GM18868 (cell line): ENCODE measurements around the gene OLFML1.

Experiments
- ATAC-seq: cut with Tn5 transposase; IDR thresholded peaks from one replicate; pipeline ENCODE4 v1.9.1; 2021; ENCODE audit warnings: mild to moderate bottlenecking, moderate library complexity; ENCODE audit not compliant: unreplicated experiment

Gene OLFML1

GRCh38 chr11:7530013-7530640 is 44.8 kb downstream of the OLFML1 start:
- ATAC-seq: no peak

GRCh38 chr11:7531011-7531410 is 45.7 kb downstream of the OLFML1 start:
- ATAC-seq: peak; percentile 33

- ATAC-seq: no peak
Measured at GRCh38 chr11:7532405-7533145, 47.3 kb downstream of the OLFML1 start.

GRCh38 chr11:7533199-7534041 is 48.1 kb downstream of the OLFML1 start:
- ATAC-seq: peak; percentile 24

- ATAC-seq: peak; percentile 56
Measured at GRCh38 chr11:7534042-7534378, 48.7 kb downstream of the OLFML1 start.

GRCh38 chr11:7536100-7536499 is 50.8 kb downstream of the OLFML1 start:
- no peak for ATAC-seq

GRCh38 chr11:7537265-7537664 is 52.0 kb downstream of the OLFML1 start:
- no peak for ATAC-seq

- no peak for ATAC-seq
Measured at GRCh38 chr11:7538031-7538430, 52.7 kb downstream of the OLFML1 start.

- no peak for ATAC-seq
Measured at GRCh38 chr11:7538466-7539454, 53.5 kb downstream of the OLFML1 start.

- no peak for ATAC-seq
Measured at GRCh38 chr11:7540830-7541555, 55.7 kb downstream of the OLFML1 start.

GRCh38 chr11:7543302-7543701 is 58.0 kb downstream of the OLFML1 start:
- ATAC-seq: no peak

- no peak for ATAC-seq
Measured at GRCh38 chr11:7544021-7544420, 58.7 kb downstream of the OLFML1 start.

GRCh38 chr11:7545611-7546010 is 60.3 kb downstream of the OLFML1 start:
- ATAC-seq: no peak

- ATAC-seq: no peak
Measured at GRCh38 chr11:7546324-7546791, 61.1 kb downstream of the OLFML1 start.

GRCh38 chr11:7547687-7548086 is 62.4 kb downstream of the OLFML1 start:
- no peak for ATAC-seq

GRCh38 chr11:7548659-7549274 is 63.5 kb downstream of the OLFML1 start:
- peak; percentile 96 for ATAC-seq

GRCh38 chr11:7549681-7550080 is 64.4 kb downstream of the OLFML1 start:
- no peak for ATAC-seq

GRCh38 chr11:7551571-7551970 is 66.3 kb downstream of the OLFML1 start:
- ATAC-seq: no peak

- no peak for ATAC-seq
Measured at GRCh38 chr11:7552666-7553065, 67.4 kb downstream of the OLFML1 start.
